GM18519 (cell line): ENCODE results near the gene BCL3.
"Not testable (repeated sequence)": the region's sequence is repeated elsewhere in the genome, so short reads cannot be mapped to it uniquely, and the experiment has no call there.

Experiments
- ATAC-seq: cut with Tn5 transposase; IDR thresholded peaks from one replicate; pipeline ENCODE4 v1.9.1; 2021; ENCODE audit warnings: mild to moderate bottlenecking, moderate library complexity; ENCODE audit not compliant: unreplicated experiment, low FRiP score

BCL3 gene

DNA sequence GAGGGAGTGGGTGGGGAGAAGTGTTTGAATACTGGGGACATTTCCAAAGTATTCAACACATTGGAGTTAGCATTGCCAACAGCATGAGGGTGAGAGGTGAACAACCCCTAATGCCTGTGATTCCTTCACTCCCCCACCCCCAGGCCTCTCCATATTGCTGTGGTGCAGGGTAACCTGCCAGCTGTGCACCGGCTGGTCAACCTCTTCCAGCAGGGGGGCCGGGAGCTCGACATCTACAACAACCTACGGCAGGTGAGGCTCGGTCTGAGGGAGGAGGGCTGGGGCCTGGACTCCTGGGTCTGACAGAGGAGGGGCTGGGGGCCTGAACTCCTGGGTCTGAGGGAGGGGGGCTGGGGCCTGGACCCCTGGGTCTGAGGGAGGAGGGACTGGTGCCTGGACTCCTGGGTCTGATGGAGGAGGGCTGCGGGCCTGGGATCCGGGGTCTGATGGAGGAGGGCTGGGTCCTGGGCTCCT lies 7.6 kb downstream of the BCL3 start:
- no peak for ATAC-seq

DNA sequence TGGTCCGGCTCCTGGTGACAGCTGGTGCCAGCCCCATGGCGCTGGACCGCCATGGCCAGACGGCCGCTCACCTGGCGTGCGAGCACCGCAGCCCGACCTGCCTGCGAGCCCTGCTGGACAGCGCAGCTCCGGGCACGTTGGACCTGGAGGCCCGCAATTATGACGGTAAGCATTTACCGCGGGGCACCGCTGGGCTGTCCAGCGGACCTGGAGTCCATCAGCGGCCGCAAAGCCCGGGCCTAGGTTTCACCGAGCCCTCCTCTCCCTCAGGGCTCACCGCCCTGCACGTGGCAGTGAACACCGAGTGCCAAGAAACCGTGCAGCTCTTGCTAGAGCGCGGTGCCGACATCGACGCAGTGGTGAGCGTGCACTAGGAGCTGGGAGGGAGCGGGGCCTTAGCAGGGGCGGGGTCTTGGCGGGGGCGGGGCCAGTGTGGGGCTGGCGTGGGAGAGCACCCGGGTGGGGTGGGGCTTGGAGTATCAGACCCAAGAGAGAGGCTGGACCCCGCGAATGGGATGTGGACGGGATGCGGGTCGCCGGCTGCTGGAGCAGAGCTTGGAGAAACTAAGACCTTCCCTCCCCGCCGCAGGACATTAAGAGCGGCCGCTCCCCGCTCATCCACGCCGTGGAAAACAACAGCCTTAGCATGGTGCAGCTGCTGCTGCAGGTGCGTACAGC lies 8.7 kb downstream of the BCL3 start:
- no peak for ATAC-seq

DNA sequence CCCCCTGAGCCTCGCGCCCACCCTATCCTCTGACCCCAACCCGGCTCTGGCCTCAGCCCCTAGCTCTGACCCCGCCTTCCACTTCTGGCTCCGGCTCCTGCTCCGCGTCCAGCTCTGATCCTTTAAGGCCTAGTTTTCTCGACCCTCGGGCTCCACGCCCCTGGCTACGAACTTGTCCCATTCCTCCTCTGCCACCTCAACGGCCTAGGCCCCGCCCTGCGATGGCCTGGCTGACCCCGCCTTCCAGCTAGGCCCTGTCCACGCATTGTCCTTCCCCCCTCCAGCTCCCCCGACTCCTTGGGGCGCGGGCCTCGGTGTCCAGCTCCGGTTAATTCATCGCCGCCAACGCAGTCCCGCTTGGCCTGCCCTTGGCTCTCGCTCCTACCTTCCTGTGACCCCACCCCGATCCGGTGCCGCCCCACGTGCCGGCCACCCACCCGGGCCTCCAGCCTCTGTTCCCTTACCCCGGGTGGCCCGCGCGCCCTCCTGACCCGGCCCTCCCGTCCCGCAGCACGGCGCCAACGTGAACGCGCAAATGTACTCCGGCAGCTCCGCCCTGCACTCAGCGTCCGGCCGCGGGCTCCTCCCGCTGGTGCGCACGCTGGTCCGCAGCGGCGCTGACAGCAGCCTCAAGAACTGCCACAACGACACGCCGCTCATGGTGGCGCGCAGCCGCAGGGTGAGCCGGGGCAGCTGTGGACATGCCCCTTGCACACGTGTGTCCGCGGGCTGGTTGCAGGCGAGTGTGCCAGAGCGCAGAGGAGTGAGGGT lies 9.4 kb downstream of the BCL3 start:
- ATAC-seq, result no peak

DNA sequence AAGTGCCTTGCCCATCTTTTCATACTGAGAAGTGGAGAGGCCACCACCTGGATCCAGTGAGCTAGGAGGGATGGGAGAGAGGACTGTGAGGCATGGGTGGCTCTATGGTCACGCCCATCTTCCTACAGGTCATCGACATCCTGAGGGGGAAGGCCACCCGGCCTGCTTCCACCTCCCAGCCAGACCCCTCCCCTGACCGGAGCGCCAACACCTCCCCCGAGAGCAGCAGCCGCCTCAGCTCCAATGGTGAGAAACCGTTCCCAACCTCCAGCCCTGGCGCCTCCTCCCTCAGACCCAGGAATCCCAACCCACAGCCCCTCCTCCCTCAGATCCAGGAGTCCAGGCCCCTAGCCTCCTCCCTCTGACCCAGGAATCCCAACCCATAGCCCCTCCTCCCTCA lies 10.1 kb downstream of the BCL3 start:
- no peak for ATAC-seq

DNA sequence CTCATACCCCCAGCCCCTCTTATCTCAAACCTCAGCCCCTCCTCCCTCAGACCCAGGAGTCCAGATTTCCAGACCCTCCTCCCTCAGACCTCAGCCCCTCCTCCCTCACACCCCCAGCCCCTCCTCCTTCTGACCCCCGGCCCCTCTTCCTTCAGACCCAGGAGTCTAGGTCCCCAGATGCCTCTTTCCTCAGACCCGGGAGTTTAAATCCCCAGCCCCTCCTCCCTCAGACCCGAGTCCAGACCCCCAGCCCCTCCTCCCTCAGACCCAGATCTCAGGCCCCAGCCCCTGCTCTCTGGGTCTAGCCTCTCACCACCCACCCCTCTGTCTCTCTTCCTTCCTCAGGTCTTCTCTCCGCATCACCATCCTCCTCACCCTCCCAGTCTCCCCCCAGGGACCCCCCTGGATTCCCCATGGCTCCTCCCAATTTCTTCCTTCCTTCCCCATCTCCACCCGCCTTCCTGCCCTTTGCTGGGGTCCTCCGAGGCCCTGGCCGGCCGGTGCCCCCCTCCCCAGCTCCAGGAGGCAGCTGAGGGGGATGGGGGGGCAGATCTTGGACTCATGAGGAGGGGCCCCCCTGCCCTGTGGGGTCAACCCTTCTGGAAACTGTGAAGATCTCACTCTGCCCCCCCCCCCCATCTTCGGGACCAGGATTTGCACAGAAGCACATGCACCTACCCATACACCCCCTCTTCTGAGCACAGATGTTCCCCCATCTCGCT lies 10.7 kb downstream of the BCL3 start:
- no peak for ATAC-seq

DNA sequence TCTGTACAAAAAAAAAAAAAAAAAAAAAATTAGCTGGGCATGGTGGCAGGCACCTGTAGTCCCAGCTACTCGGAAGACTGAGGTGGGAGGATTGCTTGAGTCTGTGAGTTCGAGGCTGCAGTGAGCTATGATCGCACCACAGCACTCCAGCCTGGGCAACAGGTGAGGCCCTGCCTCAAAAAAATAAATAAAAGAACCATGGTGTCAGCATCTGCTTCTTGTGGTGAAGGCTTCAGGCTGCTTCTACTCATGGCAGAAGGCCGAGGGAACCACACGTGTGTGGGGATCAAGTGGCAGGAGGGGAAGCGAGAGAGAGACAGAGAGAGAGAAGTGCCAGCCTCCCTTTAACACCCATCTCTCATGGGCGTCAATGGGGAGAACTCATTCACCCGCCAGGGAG lies 13.5 kb downstream of the BCL3 start:
- ATAC-seq, result no peak

DNA sequence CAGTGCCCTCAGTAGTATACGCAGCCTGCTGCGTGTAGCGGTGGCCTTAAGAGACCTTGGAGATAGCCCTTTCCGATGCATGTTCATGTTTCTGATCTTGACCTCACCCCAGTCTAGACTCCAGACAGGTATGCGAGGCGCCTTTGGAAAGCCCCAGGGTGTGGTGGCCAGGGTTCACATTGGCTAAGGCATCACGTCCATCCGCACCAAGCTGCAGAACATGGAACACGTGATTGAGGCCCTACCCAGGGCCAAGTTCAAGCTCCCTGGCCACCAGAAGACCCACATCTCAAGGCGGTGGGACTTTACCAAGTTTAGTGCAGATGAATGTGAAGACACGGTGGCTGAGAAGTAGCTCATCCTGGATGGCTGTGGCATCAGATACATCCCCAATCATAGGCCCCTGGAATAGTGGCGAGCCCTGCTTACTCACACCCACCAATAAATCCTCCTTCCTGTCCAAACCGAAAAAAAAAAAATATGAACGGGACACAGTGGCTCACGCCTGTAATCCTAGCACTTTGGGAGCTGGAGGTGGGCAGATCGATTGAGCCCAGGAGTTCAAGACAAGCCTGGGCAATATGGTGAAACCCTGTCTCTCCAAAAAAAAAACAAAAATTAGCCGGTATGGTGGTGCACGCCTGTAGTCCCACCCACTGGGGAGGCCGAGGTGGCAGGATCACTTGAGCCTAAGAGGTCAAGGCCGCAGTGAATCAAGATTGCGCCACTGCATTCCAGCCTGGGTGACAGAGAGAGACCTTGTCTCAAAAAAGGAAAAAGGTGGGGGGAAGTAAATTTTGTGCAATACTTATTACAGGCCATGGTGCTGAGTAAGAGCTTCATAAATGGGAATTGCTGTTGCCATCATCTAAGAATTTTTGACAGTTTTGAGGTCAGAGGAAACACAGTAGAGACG lies 16.8 kb downstream of the BCL3 start:
- no peak for ATAC-seq

DNA sequence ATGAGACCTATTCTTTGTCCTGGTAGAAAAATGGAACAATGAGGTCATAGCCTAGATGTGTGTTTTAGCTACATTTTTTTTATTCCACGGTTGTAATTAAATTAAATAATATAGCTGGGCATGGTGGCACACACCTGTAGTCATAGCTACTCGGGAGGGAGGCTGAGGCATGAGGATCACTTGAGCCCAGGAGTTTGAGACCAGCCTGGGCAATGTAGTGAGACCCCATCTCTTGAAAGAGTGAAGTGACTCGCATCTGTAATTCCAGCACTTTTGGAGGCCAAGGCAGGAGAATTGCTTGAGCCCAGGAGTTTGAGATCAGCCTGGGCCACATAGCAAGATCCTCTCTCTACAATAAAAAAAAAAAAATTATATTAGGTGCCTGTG lies 17.4 kb downstream of the BCL3 start:
- no peak for ATAC-seq

DNA sequence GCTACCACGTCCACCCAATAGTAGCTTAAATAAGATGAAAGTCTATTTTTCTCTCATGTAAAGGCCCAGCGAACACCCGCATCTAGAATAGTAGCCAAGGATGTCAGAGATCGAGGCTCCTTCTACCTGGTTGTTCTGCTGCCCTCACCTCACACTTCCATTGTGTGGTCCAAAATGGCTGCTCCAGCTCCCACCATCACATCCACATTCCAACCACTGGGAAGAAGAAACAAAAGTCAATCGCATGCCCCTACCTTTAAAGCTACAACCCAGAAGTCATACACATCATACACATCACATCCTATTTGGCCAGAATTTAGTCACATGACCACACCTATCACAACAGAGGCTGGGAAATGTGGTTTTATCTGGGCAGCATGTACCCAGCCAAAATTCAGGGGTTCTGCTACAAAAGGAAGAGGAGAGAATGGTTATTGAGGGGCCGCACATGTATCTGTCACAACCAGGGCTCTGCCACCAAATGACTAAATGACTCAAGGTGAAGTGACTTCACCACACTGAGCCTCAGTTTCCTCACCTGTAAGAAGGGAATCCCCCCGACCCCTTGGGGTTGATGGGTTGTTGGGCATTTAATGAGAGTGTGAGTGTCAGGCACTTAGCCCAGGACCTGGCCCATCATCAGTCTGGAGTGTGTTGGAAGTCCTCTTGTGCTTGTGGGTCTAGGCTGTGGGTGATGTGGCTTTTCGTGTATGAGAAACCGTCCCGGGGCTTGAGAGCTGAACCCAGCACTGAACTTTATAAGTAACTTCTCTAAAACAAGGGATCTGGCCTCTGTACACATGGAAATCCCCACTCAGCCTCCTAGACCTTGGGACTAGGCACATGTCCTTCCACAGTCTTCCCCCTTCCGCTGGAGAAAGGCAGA lies 19.0 kb downstream of the BCL3 start:
- ATAC-seq, result no peak

DNA sequence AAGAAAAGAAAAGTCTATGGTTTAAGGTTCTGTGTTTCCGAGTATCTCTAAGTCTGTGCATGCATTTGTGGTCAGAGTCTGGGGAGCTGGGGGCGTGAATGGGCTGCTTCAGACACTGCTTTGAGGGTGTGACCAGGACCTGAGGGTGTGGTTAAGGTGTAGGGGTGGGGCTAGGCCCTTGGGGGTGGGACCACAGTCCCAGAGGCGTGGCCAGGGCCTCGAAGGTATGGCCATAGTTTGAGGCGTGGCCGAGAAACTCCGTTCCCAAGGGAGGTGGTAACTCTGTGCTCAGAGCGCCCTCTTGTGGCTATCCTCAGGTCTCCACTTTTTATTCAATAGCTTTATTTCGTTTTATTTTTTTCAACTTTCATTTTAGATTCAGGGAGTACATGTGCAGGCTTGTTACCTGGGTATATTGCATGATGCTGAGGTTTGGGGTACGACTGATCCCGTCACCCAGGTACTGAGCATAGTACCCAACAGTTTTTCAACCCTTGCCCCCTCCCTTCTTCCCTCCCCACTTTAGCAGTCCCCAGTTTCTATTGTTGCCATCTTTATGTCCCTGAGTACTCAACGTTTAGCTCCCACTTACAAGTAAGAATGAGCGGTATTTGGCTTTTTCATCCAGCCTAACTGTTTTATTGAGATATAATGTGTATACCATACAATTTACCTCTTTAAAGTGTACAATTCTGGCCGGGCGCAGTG lies 22.2 kb downstream of the BCL3 start:
- peak; percentile 67 for ATAC-seq

DNA sequence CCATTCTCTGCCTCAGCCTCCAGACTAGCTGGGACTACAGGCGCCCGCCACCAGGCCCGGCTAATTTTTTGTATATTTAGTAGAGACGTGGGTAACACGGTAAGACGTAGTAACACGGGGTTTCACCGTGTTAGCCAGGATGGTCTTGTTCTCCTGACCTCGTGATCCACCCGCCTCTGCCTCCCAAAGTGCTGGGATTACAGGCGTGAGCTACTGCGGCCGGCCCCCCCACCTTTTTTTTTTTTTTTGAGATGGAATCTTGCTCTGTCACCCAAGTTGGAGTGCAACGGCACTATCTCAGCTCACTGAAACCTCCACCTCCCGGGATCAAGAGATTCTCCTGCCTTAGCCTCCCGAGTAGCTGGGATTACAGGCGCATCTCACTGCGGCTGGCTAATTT lies 23.6 kb downstream of the BCL3 start:
- ATAC-seq, result not testable (repeated sequence)

DNA sequence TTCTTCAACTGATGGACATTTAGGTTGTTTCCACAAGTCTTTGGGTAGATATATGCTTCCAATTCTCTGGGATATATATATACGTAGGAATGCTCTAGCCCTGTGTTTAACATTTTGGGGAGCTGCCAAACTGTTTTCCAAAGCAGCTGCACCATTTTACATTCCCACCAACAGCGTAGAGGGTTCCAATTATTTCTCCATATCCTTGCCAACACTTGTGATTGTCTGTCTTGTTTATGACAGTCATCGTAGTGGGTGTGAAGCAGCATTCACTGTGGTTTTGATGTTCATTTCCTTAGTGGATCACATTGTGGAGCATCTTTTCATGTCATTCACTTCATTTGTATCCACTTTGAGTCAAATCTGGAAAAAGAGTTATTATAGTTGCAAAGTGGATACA lies 24.5 kb downstream of the BCL3 start:
- ATAC-seq, result no peak

DNA sequence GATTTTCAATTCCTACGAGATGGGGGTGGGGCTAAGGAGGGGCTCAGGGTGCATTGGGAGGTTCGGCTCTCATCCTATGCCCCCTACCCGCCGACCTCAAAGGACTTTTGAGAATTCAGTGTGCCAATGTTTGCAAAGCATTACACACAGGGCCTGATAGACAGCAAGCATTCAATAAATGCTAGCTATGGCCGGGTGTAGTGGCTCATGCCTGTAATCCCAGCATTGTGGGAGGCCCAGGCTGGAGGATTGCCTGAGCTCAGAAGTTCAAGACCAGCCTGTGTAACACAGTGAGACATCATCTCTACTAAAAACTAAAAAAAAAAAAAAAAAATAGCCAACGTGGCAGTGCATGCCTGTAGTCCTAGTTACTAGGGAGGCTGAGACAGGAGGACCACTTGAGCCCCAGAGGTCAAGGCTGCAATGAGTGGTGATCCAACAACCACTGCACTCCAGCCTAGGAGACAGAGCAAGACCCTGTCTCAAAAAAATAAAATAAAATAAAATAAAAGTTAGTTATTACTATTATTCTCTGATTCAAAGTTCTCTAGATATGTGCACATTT lies 27.2 kb downstream of the BCL3 start:
- ATAC-seq, result no peak

DNA sequence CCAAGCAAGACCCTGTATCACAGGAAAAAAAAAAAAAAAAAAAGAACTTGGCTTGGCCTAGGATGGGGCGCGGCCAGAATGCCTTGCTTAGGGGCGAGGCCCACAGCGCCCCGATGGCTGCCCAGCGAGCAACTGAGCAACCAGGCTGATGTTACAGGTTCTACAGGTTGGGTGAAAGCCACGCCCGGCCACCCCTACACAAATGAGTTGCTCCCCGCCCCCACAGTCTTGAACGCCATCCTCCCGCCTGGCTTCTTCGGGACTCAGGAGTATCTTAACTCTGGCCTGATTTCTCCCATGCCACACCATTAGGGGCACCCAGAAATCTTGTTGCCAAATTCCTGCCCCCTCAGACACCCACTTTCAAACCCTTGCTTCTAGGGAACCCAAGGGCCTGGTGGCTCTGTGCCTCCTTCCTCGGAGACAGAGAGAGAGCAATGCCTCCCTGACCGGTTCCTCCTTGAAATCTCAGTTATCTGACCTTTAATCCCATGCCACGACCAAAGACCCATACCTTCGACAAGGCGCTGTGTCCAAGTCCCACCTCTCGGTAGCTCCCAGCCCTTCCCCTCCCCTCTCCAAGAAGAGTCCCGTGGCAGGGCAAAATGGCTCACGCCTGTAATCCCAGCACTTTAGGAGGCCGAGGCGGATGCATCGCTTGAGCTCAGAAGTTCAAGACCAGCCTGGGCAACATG lies 28.0 kb downstream of the BCL3 start:
- ATAC-seq, result no peak

DNA sequence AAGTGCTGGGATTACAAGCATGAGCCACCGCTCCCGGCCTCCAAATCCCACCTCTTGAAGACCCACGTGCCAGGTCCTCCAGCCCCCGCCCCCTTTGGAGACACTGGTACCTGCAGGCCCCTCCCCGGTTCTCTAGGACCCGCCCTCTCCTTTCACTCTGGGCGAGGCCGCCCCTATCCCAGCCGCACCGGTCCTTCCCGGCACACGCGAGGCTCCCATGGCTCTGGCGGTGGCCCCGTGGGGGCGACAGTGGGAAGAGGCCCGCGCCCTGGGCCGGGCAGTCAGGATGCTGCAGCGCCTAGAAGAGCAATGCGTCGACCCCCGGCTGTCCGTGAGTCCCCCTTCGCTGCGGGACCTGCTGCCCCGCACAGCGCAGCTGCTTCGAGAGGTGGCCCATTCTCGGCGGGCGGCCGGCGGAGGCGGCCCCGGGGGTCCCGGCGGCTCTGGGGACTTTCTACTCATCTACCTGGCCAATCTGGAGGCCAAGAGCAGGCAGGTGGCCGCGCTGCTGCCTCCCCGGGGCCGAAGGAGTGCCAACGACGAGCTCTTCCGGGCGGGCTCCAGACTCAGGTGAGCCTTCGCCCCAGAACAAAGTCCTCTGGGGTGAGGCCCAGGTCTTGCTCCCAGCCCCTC lies 29.3 kb downstream of the BCL3 start, which contains the start of gene CBLC:
Gene CBLC, plus strand, starts transcription at position 176 of the 633 bp plus-strand sequence. Its CDS starts 42 bp downstream, at position 218.
- no peak for ATAC-seq

DNA sequence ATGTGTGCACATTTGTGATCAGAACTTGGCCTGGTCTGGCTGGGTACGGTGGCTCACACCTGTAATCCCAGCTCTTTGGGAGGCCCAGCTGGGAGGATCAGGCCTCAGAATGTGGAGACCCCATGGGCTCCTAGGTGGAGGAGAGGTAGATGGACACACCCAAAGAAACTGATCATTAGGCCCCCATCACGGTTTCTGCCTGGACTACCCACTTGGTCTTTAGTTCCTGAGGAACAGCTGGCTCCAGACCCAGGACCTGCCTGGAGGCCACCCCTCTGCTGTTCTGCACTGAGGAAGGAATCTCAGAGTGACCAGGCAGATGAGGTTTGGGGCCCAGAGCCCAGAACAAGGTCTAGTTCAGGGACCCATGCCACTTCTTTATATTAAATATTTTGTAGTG lies 30.6 kb downstream of the BCL3 start:
- ATAC-seq, result no peak

DNA sequence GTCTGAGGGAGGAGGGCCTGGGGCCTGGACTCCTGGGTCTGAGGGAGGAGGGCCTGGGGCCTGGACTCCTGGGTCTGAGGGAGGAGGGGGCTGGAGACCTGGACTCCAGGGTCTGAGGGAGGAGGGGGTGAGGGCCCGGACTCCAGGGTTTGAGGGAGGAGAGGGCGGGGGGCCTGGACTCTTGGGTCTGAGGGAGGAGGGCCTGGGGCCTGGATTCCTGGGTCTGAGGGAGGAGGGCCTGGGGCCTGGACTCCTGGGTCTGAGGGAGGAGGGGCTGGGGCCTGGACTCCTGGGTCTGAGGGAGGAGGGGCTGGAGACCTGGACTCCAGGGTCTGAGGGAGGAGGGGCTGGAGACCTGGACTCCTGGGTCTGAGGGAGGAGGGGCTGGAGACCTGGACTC lies 33.2 kb downstream of the BCL3 start:
- ATAC-seq, result not testable (repeated sequence)
